Endothelial cell of umbilical vein (primary cell): ENCODE data around the gene TCF23.

Experiments
- EZH2 ChIP-seq: IDR thresholded peaks from 2 replicates; pipeline ENCODE4 v1.6.1; 2012; ENCODE audit warnings: borderline replicate concordance, low read depth, mild to moderate bottlenecking, moderate library complexity, low read length, inconsistent platforms; ENCODE audit not compliant: severe bottlenecking
- MYC ChIP-seq: IDR thresholded peaks from one replicate; pipeline ENCODE4 v1.6.1; 2011; ENCODE audit warnings: mild to moderate bottlenecking, low read depth, low read length
- POLR2A ChIP-seq: IDR thresholded peaks from 2 replicates; pipeline ENCODE4 v1.6.1; 2012; ENCODE audit warnings: low read depth, mild to moderate bottlenecking, control low read depth, low read length
- POLR2AphosphoS5 ChIP-seq: IDR thresholded peaks from 2 replicates; pipeline ENCODE4 v1.6.1; 2012; ENCODE audit warnings: low read depth, mild to moderate bottlenecking, control low read depth, low read length, moderate library complexity; ENCODE audit not compliant: insufficient read depth
- TF ChIP-seq, protein P1 (sequence below), 2 donors: IDR thresholded peaks; 1 replicate in 1 of 2; 2 replicates in 1 of 2; pipeline ENCODE4 v1.5.1; 2011; ENCODE audit warnings: low read length in 2 of 2, mild to moderate bottlenecking in 2 of 2, moderate library complexity in 2 of 2, control low read depth in 1 of 2, inconsistent platforms in 1 of 2, low read depth in 1 of 2; ENCODE audit not compliant: insufficient read depth in 1 of 2; ENCODE audit errors: extremely low read depth in 1 of 2

GRCh38 chr2:27177441-27178351, 28.9 kb downstream of the TCF23 start:
- no peak for TF ChIP-seq POLR2AphosphoS5
- TF ChIP-seq EZH2 = no peak
- TF ChIP-seq, protein P1, sequence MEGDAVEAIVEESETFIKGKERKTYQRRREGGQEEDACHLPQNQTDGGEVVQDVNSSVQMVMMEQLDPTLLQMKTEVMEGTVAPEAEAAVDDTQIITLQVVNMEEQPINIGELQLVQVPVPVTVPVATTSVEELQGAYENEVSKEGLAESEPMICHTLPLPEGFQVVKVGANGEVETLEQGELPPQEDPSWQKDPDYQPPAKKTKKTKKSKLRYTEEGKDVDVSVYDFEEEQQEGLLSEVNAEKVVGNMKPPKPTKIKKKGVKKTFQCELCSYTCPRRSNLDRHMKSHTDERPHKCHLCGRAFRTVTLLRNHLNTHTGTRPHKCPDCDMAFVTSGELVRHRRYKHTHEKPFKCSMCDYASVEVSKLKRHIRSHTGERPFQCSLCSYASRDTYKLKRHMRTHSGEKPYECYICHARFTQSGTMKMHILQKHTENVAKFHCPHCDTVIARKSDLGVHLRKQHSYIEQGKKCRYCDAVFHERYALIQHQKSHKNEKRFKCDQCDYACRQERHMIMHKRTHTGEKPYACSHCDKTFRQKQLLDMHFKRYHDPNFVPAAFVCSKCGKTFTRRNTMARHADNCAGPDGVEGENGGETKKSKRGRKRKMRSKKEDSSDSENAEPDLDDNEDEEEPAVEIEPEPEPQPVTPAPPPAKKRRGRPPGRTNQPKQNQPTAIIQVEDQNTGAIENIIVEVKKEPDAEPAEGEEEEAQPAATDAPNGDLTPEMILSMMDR (IDR thresholded peaks at IDR 0.05; ENCODE audit: extremely low read depth in 1 of 2, insufficient read depth in 1 of 2, low read depth in 1 of 2, low read length in 2 of 2) = no peak
- no peak for TF ChIP-seq MYC
- TF ChIP-seq POLR2A = no peak
